ENCODE measurements around the gene SMIM12.

DNA sequence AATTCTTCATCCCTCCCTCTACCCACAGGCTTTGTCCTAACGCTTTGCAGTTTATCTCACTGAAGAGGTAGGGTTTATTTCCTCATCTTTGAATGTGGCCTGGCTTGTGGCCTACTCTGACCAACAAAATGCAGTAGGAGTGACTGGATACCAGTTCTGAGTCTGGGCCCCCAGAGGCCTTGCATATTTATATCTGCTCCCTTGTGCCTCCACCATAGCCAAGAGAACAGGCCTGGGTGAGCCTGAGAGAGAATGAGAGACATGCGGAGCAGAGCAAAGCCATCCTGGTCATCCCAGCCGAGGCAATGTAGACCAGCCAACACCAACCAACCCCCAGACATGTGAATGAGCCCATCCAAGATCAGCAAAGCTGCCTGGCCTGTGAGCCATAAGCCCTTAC, 30.3 kb downstream of the SMIM12 start:
- no peak for TF ChIP-seq POLR2AphosphoS5 (IDR thresholded peaks at IDR 0.05)
- TF ChIP-seq, protein P1, sequence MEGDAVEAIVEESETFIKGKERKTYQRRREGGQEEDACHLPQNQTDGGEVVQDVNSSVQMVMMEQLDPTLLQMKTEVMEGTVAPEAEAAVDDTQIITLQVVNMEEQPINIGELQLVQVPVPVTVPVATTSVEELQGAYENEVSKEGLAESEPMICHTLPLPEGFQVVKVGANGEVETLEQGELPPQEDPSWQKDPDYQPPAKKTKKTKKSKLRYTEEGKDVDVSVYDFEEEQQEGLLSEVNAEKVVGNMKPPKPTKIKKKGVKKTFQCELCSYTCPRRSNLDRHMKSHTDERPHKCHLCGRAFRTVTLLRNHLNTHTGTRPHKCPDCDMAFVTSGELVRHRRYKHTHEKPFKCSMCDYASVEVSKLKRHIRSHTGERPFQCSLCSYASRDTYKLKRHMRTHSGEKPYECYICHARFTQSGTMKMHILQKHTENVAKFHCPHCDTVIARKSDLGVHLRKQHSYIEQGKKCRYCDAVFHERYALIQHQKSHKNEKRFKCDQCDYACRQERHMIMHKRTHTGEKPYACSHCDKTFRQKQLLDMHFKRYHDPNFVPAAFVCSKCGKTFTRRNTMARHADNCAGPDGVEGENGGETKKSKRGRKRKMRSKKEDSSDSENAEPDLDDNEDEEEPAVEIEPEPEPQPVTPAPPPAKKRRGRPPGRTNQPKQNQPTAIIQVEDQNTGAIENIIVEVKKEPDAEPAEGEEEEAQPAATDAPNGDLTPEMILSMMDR (IDR thresholded peaks at IDR 0.05) = no peak
- no peak for TF ChIP-seq POLR2A (IDR thresholded peaks at IDR 0.05)
